HCT116 (cell line): ENCODE data around the gene CFAP57. TPM values are rescaled to one million over a fixed set of nuclear protein-coding genes. Genes with fewer than 3 reads are reported as not detected.

ENCODE experiments used
- ATAC-seq: fragments of 200-7000 bp; cut with Tn5 transposase; 2 replicates; pipeline ENCODE4 v1.9.1; 2020; ENCODE audit warnings: mild to moderate bottlenecking, moderate library complexity
- BruUV-seq: library from RNA; stranded (reverse); fragments of 400-500 nt; replicated peaks from 2 replicates; lab custom pipeline; 2021; lab: Mats Ljungman, UMichigan
- CTCF ChIA-PET: fragments of 300-600 bp; sonication (Branson Sonifier 250); formaldehyde crosslinking; loops from one replicate; lab custom pipeline; 2021; ENCODE audit warnings: antibody characterized with exemption; lab: Charles Lee
- POLR2A ChIA-PET: fragments of 300-600, 350-600 bp; sonication (Branson Sonifier 250); formaldehyde crosslinking; loops from one replicate; lab custom pipeline; 2021; ENCODE audit warnings: antibody characterized with exemption; lab: Charles Lee
- RAD21 ChIA-PET, 2 experiments: fragments of 300-600 bp; sonication (Branson Sonifier 250); formaldehyde crosslinking; loops; one replicate each; lab custom pipeline; 2023; ENCODE audit warnings: low total read pairs in 2 of 2; ENCODE audit not compliant: uncharacterized antibody in 2 of 2, unreplicated experiment in 2 of 2, low non-redundant PET in 1 of 2; lab: Charles Lee
- DNase-seq: peaks from one replicate; pipeline ENCODE4 v3.0.0-alpha.2; 2010; ENCODE audit warnings: low read depth, low spot score
- H2AFZ ChIP-seq: fragments of 200-600 bp; shearing (Covaris generic), sonication (generic); 2 replicates; pipeline ENCODE4 v1.6.1; 2017; ENCODE audit warnings: low read depth, mixed run types, mixed read lengths, antibody characterized with exemption, low read length; ENCODE audit not compliant: poor library complexity, severe bottlenecking
- H3K27ac ChIP-seq: 2 replicates; pipeline ENCODE4 v1.5.1; 2012; ENCODE audit warnings: low read depth, low read length
- H3K27me3 ChIP-seq: fragments of 200-600 bp; sonication (generic); 2 replicates; pipeline ENCODE4 v1.6.1; 2016; ENCODE audit warnings: mixed run types, low read length, mixed read lengths; ENCODE audit not compliant: insufficient read depth
- H3K36me3 ChIP-seq, 2 experiments: fragments of 200-500 bp in 1 of 2; fragments of 200-600 bp in 1 of 2; sonication (Bioruptor generic) in 1 of 2; sonication (generic) in 1 of 2; 2 replicates each; pipeline versions ENCODE4 v1.5.1 to v1.6.1; 2014 to 2016; ENCODE audit warnings: low read length in 2 of 2, inconsistent platforms in 1 of 2, mixed read lengths in 1 of 2, mixed run types in 1 of 2; ENCODE audit not compliant: insufficient read depth in 2 of 2, control insufficient read depth in 1 of 2
- H3K4me1 ChIP-seq, 2 experiments: fragments of 200-600 bp in 1 of 2; sonication (generic) in 1 of 2; 2 replicates each; pipeline versions ENCODE4 v1.5.1 to v1.6.1; 2012 to 2017; ENCODE audit warnings: low read length in 2 of 2, inconsistent platforms in 1 of 2, mild to moderate bottlenecking in 1 of 2, mixed read lengths in 1 of 2, mixed run types in 1 of 2, moderate library complexity in 1 of 2; ENCODE audit not compliant: insufficient read depth in 2 of 2, control insufficient read depth in 1 of 2
- H3K4me2 ChIP-seq: fragments of 200-600 bp; sonication (generic); 2 replicates; pipeline ENCODE4 v1.6.1; 2017; ENCODE audit warnings: mixed run types, low read length, mixed read lengths
- H3K4me3 ChIP-seq, 2 experiments: fragments of 200-600 bp in 1 of 2; sonication (generic) in 1 of 2; replicated peaks in 1 of 2; 2 replicates each; pipeline ENCODE4 v1.5.1; 2011 to 2016; ENCODE audit warnings: low read length in 2 of 2, control low read depth in 1 of 2, low read depth in 1 of 2, mild to moderate bottlenecking in 1 of 2, mixed read lengths in 1 of 2, mixed run types in 1 of 2
- H3K79me2 ChIP-seq: fragments of 200-600 bp; sonication (generic); 2 replicates; pipeline ENCODE4 v1.6.1; 2017; ENCODE audit warnings: mild to moderate bottlenecking, mixed run types, low read length, moderate library complexity, mixed read lengths; ENCODE audit not compliant: insufficient read depth
- H3K9ac ChIP-seq: fragments of 200-600 bp; sonication (generic); 2 replicates; pipeline ENCODE4 v1.6.1; 2016; ENCODE audit warnings: low read length, mixed read lengths
- H3K9me2 ChIP-seq: fragments of 200-600 bp; sonication (generic), shearing (Covaris generic); 2 replicates; pipeline ENCODE4 v1.6.1; 2017; ENCODE audit warnings: mixed run types, mild to moderate bottlenecking, moderate library complexity; ENCODE audit not compliant: insufficient read depth
- H3K9me3 ChIP-seq, 2 experiments: fragments of 200-500 bp in 1 of 2; fragments of 200-600 bp in 1 of 2; sonication (Bioruptor generic) in 1 of 2; sonication (generic) in 1 of 2; 2 replicates each; pipeline ENCODE4 v1.6.1; 2014 to 2017; ENCODE audit warnings: low read length in 2 of 2, mixed read lengths in 2 of 2, inconsistent platforms in 1 of 2, low read depth in 1 of 2, mild to moderate bottlenecking in 1 of 2, mixed run types in 1 of 2, moderate library complexity in 1 of 2; ENCODE audit not compliant: control insufficient read depth in 1 of 2, insufficient read depth in 1 of 2
- H4K20me1 ChIP-seq: fragments of 200-600 bp; sonication (generic), shearing (Covaris generic); 2 replicates; pipeline ENCODE4 v1.6.1; 2017; ENCODE audit warnings: mixed run types, mild to moderate bottlenecking, moderate library complexity; ENCODE audit not compliant: insufficient read depth
- ATF3 ChIP-seq: IDR thresholded peaks from 2 replicates; pipeline ENCODE4 v1.6.1; 2012
- CEBPB ChIP-seq: IDR thresholded peaks from 2 replicates; pipeline ENCODE4 v1.6.1; 2012; ENCODE audit warnings: low read depth
- CTCF ChIP-seq, 3 experiments: fragments of 200-600 bp in 1 of 3; sonication (generic) in 1 of 3; IDR thresholded peaks in 2 of 3; conservative IDR thresholded peaks in 1 of 3; 2 replicates each; pipeline ENCODE4 v1.5.1; 2012 to 2017; ENCODE audit warnings: low read depth in 2 of 3, low read length in 2 of 3, antibody characterized with exemption in 1 of 3, borderline replicate concordance in 1 of 3, control low read depth in 1 of 3, mild to moderate bottlenecking in 1 of 3, mixed read lengths in 1 of 3, mixed run types in 1 of 3, moderate library complexity in 1 of 3; ENCODE audit not compliant: insufficient read depth in 1 of 3
- EGR1 ChIP-seq: IDR thresholded peaks from 2 replicates; pipeline ENCODE4 v1.6.1; 2012; ENCODE audit warnings: low read depth
- ELF1 ChIP-seq: IDR thresholded peaks from 2 replicates; pipeline ENCODE4 v1.6.1; 2012; ENCODE audit warnings: low read depth, borderline replicate concordance
- EZH2 ChIP-seq: fragments of 200-600 bp; sonication (generic); IDR thresholded peaks from 2 replicates; pipeline ENCODE4 v1.6.1; 2017; ENCODE audit warnings: antibody characterized with exemption, mixed run types
- EZH2phosphoT487 ChIP-seq: fragments of 200-600 bp; IDR thresholded peaks from 2 replicates; pipeline ENCODE4 v1.6.1; 2018; ENCODE audit warnings: antibody characterized with exemption, borderline replicate concordance
- FOSL1 ChIP-seq: IDR thresholded peaks from 2 replicates; pipeline ENCODE4 v1.6.1; 2012; ENCODE audit warnings: low read depth
- MAX ChIP-seq: IDR thresholded peaks from 2 replicates; pipeline ENCODE4 v1.6.1; 2012
- REST ChIP-seq: IDR thresholded peaks from 2 replicates; pipeline ENCODE4 v1.6.1; 2012; ENCODE audit warnings: low read depth
- SP1 ChIP-seq: IDR thresholded peaks from 2 replicates; pipeline ENCODE4 v1.6.1; 2012; ENCODE audit warnings: low read depth
- ZBTB33 ChIP-seq: IDR thresholded peaks from 2 replicates; pipeline ENCODE4 v1.6.1; 2011; ENCODE audit warnings: mild to moderate bottlenecking, low read length, moderate library complexity; ENCODE audit not compliant: insufficient replicate concordance; ENCODE audit errors: extremely low read depth
- ZNF274 ChIP-seq: fragments of 200-500 bp; sonication (Bioruptor generic); IDR thresholded peaks from 2 replicates; pipeline ENCODE4 v1.6.1; 2014; ENCODE audit warnings: mild to moderate bottlenecking, low read depth, low read length, inconsistent platforms
- intact Hi-C: fragments of 100-400 bp; cut with micrococcal nuclease; formaldehyde crosslinking; loops from 2 replicates; pipeline ENCODE4 v1.10.0; 2022
- total RNA-seq: library from RNA; stranded (reverse); gene quantifications from one replicate; pipeline ENCODE4 v1.2.1, GENCODE V29; 2021; ENCODE audit not compliant: unreplicated experiment

Gene CFAP57
- total RNA-seq, 1 experiment from 2014 or later: 0.49 TPM

GRCh38 chr1:43165765-43166164 lies 6.4 kb upstream of the CFAP57 start:
- Histone ChIP-seq H3K27me3 (no peaks in the 10 kb centered on the region), H3K9me2 (no peaks in the 10 kb centered on the region), H3K4me1 (no peaks in the 10 kb centered on the region), H3K9me3 (no peaks in the 10 kb centered on the region), H3K4me2 (no peak overlapping the region), H3K79me2 (peaks cover 27% of the 10 kb centered on the region), H2AFZ (no peak overlapping the region), H3K9ac (no peak overlapping the region), H3K27ac (no peak overlapping the region), H4K20me1 (no peaks in the 10 kb centered on the region), H3K36me3 (peaks cover 47 to 70% of the 10 kb centered on the region in 2 experiments), H3K4me3 (no peak overlapping the region)
- no TSS peak for BruUV-seq
- ChIA-PET POLR2A (no interaction called here), RAD21 (no interaction called here), CTCF (no interaction called here)
- DNase-seq (no peak), ATAC-seq (no peak)
- intact Hi-C loops: no loop called here
- no peak for TF ChIP-seq EZH2
- TF ChIP-seq EZH2phosphoT487: no peak
- no peak for TF ChIP-seq ZNF274
- no peak for TF ChIP-seq CEBPB
- no peak for TF ChIP-seq FOSL1
- no peak for TF ChIP-seq REST
- TF ChIP-seq ELF1: no peak
- TF ChIP-seq EGR1: no peak
- no peak for TF ChIP-seq SP1
- TF ChIP-seq ZBTB33: no peak
- TF ChIP-seq ATF3: no peak
- no peak for TF ChIP-seq CTCF (IDR thresholded peaks at IDR 0.05 in 2 of 3, conservative IDR thresholded peaks at IDR 0.05 in 1 of 3; ENCODE audit: borderline replicate concordance in 1 of 3, insufficient read depth in 1 of 3, low read depth in 2 of 3, low read length in 2 of 3)
- TF ChIP-seq MAX: no peak
